ENCODE data around the gene BACE1-AS.

Gene BACE1-AS

DNA sequence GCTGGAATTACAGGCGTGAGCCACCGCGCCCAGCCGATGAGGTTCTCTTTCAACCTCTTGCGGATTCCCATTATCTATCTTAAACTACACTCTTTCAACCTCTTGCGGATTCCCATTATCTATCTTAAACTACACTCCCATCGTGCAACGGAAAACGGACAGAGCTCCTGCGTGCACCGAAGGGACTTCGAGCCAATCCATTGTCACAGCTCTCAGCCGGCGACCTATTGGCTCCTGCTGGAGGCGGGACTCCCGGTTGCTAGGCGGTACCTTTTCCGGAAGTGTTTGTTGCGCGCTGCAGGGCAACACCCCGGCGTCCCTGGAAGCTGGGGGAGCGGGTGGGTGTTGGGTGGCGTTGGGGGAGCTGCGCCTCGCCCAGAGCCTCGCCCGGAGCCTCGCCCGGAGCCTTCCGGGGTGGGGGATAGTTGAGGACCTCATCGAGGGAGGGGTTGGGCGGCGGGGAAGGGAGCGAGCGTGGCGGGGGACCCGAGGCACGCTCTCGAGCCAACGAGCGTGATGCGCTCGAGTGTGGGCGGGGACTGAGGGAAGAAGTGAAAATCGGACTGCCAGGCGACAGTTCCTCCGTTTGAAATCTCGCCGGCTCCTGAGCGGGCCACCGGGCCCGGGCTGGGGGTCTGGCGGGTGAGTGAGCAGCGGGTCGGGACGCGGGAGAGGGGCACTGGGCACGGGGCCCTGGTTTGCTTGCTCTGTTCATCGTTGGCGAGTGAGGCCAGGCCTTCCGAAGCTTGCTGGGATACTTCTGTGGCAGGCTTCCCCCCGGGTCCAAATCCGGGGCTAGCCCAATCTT lies 36.6 kb downstream of the BACE1-AS start, which contains the start of gene CEP164:
TSS of gene CEP164 (plus strand) at position 288 of the 808 bp plus-strand sequence. CDS start 10,733 bp downstream, outside the sequence.
- peak; percentile 92 for DNase-seq

GRCh38 chr11:117328375-117329010 lies 37.3 kb downstream of the BACE1-AS start:
- DNase-seq: peak; percentile 45

DNA sequence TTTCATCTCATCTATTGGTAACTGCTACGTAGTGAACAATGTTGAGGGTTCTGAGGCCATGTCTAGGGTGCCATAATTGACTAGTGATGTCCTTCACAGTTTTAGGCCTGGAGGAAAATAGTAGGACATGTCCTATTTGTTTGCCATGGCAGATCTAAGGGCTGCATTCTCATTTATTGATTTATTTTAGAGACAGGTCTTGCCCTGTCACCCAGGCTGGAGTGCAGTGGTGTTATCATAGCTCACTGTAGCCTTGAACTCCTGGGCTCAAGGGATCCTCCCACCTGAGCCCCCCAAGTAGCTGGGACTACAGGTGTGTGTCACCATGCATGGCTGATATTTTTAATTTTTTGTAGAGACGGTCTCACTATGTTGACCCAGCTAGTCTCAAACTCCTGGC lies 41.7 kb downstream of the BACE1-AS start:
- no peak for DNase-seq

DNA sequence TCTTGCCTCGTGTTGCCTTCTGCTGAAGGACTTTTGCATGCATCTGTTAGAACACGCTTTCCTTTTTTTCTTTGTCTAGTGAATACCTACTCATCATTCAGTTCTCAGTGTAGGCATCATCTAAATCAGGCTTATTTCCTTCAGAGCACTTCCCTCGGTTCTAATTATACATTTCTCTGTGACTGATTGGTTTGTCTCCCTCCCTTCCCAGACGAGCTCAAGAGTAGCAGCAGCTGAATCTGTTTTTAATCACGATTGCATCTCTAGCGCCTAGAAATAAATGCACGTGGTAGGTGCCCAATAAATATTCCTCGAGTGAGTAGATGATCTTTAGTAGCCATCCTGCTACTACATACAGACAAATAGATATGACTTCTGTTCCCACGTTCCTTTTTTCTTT lies 42.8 kb downstream of the BACE1-AS start:
- DNase-seq: peak; percentile 38

DNA sequence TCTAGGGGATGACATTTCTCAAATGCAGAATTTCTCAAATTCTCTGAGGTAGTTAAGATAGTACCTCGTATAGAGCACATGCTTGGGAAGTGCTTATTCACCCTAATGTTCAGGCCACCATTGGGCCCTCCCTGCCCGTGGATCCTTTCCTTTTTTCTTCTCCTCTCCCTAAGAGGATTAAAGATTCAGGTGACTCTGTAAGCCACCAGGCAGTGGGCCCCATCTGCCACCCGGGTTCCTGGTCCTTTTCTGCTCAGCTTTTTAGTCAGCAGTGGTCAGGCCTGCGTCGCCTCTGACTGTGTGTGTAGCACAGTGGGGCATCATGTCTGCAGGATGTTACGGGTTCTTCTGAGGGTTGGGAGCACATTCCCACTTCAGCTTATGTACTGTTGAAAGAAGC lies 43.8 kb downstream of the BACE1-AS start:
- DNase-seq: no peak

GRCh38 chr11:117335399-117335798 lies 44.3 kb downstream of the BACE1-AS start:
- no peak for DNase-seq

DNA sequence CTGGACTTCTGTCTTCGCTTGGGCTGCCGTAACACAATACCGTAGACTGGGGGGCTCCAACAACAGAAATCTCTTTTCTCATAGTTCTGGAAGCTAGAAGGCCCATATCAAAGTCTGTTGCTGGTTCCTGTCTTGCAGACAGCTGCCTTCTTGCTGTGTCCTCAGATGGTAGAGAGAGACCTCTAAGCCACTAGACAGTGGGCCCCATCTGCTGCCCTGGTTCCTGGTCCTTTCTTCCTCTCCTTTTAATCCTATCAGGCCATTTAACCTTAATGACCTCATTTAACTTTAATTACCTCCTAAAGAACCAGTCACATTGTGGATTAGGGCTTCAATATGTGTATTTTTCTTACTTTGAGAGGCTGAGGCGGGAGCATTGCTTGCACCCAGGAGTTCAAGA lies 45.9 kb downstream of the BACE1-AS start:
- DNase-seq: no peak
